HG02588 (cell line): ENCODE measurements around the gene DHX15.

ENCODE experiments used
- ATAC-seq: cut with Tn5 transposase; IDR thresholded peaks from one replicate; pipeline ENCODE4 v1.9.1; 2021; ENCODE audit warnings: mild to moderate bottlenecking, moderate library complexity; ENCODE audit not compliant: unreplicated experiment

Gene DHX15

GRCh38 chr4:24584211-24584850 lies at the start of gene DHX15:
Gene DHX15 (minus strand): TSS chr4:24584554. CDS start chr4:24584393, 161 bp downstream.
- ATAC-seq, result peak; percentile 89

- no peak for ATAC-seq
Measured at GRCh38 chr4:24632011-24632410, 47.7 kb upstream of the DHX15 start.

- no peak for ATAC-seq
Measured at GRCh38 chr4:24630937-24631336, 46.6 kb upstream of the DHX15 start.

- ATAC-seq, result no peak
Measured at GRCh38 chr4:24625091-24625490, 40.7 kb upstream of the DHX15 start.

GRCh38 chr4:24624381-24624780 lies 40.0 kb upstream of the DHX15 start:
- no peak for ATAC-seq

- no peak for ATAC-seq
Measured at GRCh38 chr4:24622146-24622834, 37.9 kb upstream of the DHX15 start.

- ATAC-seq, result no peak
Measured at GRCh38 chr4:24615977-24616376, 31.6 kb upstream of the DHX15 start.

GRCh38 chr4:24614881-24615280 lies 30.5 kb upstream of the DHX15 start:
- no peak for ATAC-seq

GRCh38 chr4:24613502-24613901 lies 29.1 kb upstream of the DHX15 start:
- ATAC-seq, result no peak

- no peak for ATAC-seq
Measured at GRCh38 chr4:24611575-24611974, 27.2 kb upstream of the DHX15 start.

- no peak for ATAC-seq
Measured at GRCh38 chr4:24607334-24607733, 23.0 kb upstream of the DHX15 start.

GRCh38 chr4:24605216-24605615 lies 20.9 kb upstream of the DHX15 start:
- ATAC-seq, result no peak

- no peak for ATAC-seq
Measured at GRCh38 chr4:24604558-24605214, 20.3 kb upstream of the DHX15 start.

- no peak for ATAC-seq
Measured at GRCh38 chr4:24603343-24603742, 19.0 kb upstream of the DHX15 start.

- ATAC-seq, result no peak
Measured at GRCh38 chr4:24601121-24601520, 16.8 kb upstream of the DHX15 start.

GRCh38 chr4:24599275-24599674 lies 14.9 kb upstream of the DHX15 start:
- no peak for ATAC-seq

- no peak for ATAC-seq
Measured at GRCh38 chr4:24598025-24598424, 13.7 kb upstream of the DHX15 start.

GRCh38 chr4:24595659-24596058 lies 11.3 kb upstream of the DHX15 start:
- ATAC-seq, result no peak

- no peak for ATAC-seq
Measured at GRCh38 chr4:24594887-24595286, 10.5 kb upstream of the DHX15 start.

- peak; percentile 56 for ATAC-seq
Measured at GRCh38 chr4:24589448-24589847, 5.1 kb upstream of the DHX15 start.

GRCh38 chr4:24588216-24588954 lies 4.0 kb upstream of the DHX15 start:
- no peak for ATAC-seq
